Measurements from ENCODE around the gene TRRAP. TPM values are rescaled to one million over a fixed set of nuclear protein-coding genes. Genes with fewer than 3 reads are reported as not detected.
A peak's percentile ranks its signal among the peaks of the same experiment; 100 is the strongest.

TRRAP gene
- total and polyA plus RNA-seq, 2 of the 8 experiments (the other 6 are each of a cell fraction or from before 2014, with no cell fraction given) = 21.7 to 48.6 TPM

DNA sequence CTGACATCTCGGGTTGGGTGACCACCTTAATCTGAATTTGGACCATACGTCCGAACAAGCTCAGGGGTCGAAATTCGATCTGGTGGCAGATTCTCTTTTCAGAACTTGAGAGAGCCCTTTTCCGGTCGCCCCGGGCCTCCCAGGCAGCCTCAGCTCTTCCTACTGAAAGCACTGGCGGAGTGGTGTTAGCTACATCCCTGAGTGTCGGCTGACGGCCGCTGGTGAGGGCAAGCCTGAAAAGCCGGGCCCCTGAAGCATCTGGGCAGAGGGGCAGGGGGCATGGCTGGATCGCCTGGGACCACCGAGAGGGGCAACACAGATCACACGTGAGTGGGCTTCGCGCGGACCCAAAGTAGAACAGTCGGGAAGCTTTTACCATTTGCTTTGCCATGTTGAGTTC, 149.5 kb downstream of the TRRAP start:
- FAIRE-seq (no peak), DNase-seq (ENCODE audit: low read depth in 1 of 2, low spot score in 2 of 2) (no peak)
- POLR2A ChIA-PET (ENCODE audit: partially characterized antibody) = interaction anchor here (0.9 kb wide), 1 partner anchor 10 kb away, joined by 3 read pairs; no protein-coding TSS in a partner anchor
- H3K27me3 ChIP-seq (replicated peaks in 1 of 4; ENCODE audit: control insufficient read depth in 3 of 4, extremely low read depth in 1 of 4, insufficient read depth in 3 of 4, low read length in 3 of 4) = no peaks in the 10 kb centered on the region
- H3K56ac ChIP-seq (replicated peaks; ENCODE audit: insufficient read length, low read depth, low read length) = no peak overlapping the region
- H2AFZ ChIP-seq (ENCODE audit: low read length) = no peak overlapping the region
- H2BK20ac ChIP-seq (ENCODE audit: low read length) = no peak overlapping the region
- H2AK5ac ChIP-seq (ENCODE audit: low read depth, low read length) = no peak overlapping the region
- 0 out of 7 replicates have a peak, but pooled peaks cover 0 to 3% (median 0%) of the 10 kb centered on the region in 4 experiments for H3K4me1 ChIP-seq (replicated peaks in 1 of 4; ENCODE audit: control insufficient read depth in 3 of 4, insufficient read depth in 4 of 4, low read length in 3 of 4)
- H3K23ac ChIP-seq (ENCODE audit: insufficient read length) = no peak overlapping the region
- H4K8ac ChIP-seq (ENCODE audit: extremely low read depth, insufficient read depth, low read length) = no peak overlapping the region
- WGBS, 2 experiments (ENCODE audit: extremely low coverage in 1 of 2, insufficient coverage in 1 of 2, insufficient read length in 1 of 2, insufficient replicate concordance in 2 of 2, low coverage in 1 of 2, low lambda C conversion rate in 2 of 2, missing lambda C conversion rate in 1 of 2) = 95% methylated on average over 20 of the region's 20 CpGs; no CpG with 5 or more reads in 1 of the 2 experiments
- H3K36me3 ChIP-seq (ENCODE audit: control insufficient read depth in 2 of 4, insufficient read depth in 4 of 4, low read length in 3 of 4) = peaks cover 20 to 47% (median 30%) of the 10 kb centered on the region in 4 experiments
- no peaks in the 10 kb centered on the region; the same call in 1 of the 2 replicates for H3K79me1 ChIP-seq (ENCODE audit: low read depth, low read length)
- no peak overlapping the region for H3K27ac ChIP-seq (ENCODE audit: low read depth, low read length)
- H2BK15ac ChIP-seq (ENCODE audit: low read length) = no peak overlapping the region
- H2BK12ac ChIP-seq (ENCODE audit: low read depth, low read length) = no peak overlapping the region
- no peak overlapping the region for H3K18ac ChIP-seq (ENCODE audit: extremely low read depth, low read length)
- H4K91ac ChIP-seq (replicated peaks; ENCODE audit: insufficient read length, low read length) = no peak overlapping the region
- H4K5ac ChIP-seq (ENCODE audit: insufficient read length, low read depth, low read length) = no peak overlapping the region
- no peak overlapping the region; the same call in 1 of the 2 replicates for H2BK5ac ChIP-seq (ENCODE audit: low read depth, low read length)
- no peaks in the 10 kb centered on the region for H3K23me2 ChIP-seq (ENCODE audit: low read depth, low read length)
- peaks cover 0 to 3% of the 10 kb centered on the region in 2 experiments for H4K20me1 ChIP-seq (replicated peaks in 1 of 2; ENCODE audit: control insufficient read depth in 1 of 2, insufficient read depth in 2 of 2, low read length in 2 of 2)
- H3K79me2 ChIP-seq (ENCODE audit: control insufficient read depth in 1 of 2, insufficient read depth in 2 of 2, low read length in 2 of 2) = no peaks in the 10 kb centered on the region
- no peak overlapping the region for H3K4me3 ChIP-seq (ENCODE audit: extremely low read depth in 1 of 4, insufficient read depth in 2 of 4, low read depth in 3 of 4, low read length in 4 of 4)
- H2BK120ac ChIP-seq (replicated peaks; ENCODE audit: low read depth, low read length) = no peak overlapping the region
- H3K4ac ChIP-seq (replicated peaks; ENCODE audit: insufficient read length, low read depth, low read length) = no peak overlapping the region
- H3K9me3 ChIP-seq (ENCODE audit: insufficient read depth in 2 of 2, low read depth in 1 of 2, low read length in 1 of 2) = no peaks in the 10 kb centered on the region
- CTCF ChIA-PET (ENCODE audit: partially characterized antibody) = interaction anchor here (0.6 to 2.2 kb wide), 3 partner anchors 9 to 1589 kb away, joined by 3 to 12 read pairs (median 4); no protein-coding TSS in a partner anchor
- H3K14ac ChIP-seq (ENCODE audit: insufficient read length) = no peak overlapping the region
- 0 out of 7 replicates have a peak overlapping the region, but pooled peaks of 1 of the 4 experiments have one; percentile 9 for H3K9ac ChIP-seq (replicated peaks in 1 of 4; ENCODE audit: extremely low read depth in 1 of 4, low read depth in 3 of 4, low read length in 3 of 4)
- H3K4me2 ChIP-seq (ENCODE audit: insufficient read depth in 1 of 2, low read depth in 2 of 2, low read length in 2 of 2) = no peak overlapping the region
- no peak for TF ChIP-seq SIX5 (IDR thresholded peaks at IDR 0.05; ENCODE audit: low read depth, low read length)
- no peak for TF ChIP-seq NANOG (IDR thresholded peaks at IDR 0.05; ENCODE audit: insufficient read depth, low read depth, low read length, poor library complexity, severe bottlenecking)
- TF ChIP-seq BRCA1 (IDR thresholded peaks at IDR 0.05; ENCODE audit: low read depth, low read length) = no peak
- TF ChIP-seq SIRT6 (IDR thresholded peaks at IDR 0.05; ENCODE audit: low read length) = no peak
- TF ChIP-seq SIN3A (conservative IDR thresholded peaks at IDR 0.05 in 1 of 2, IDR thresholded peaks at IDR 0.05 in 1 of 2; ENCODE audit: low read depth in 1 of 2, low read length in 2 of 2) = no peak
- TF ChIP-seq BCL11A (IDR thresholded peaks at IDR 0.05; ENCODE audit: low read depth in 2 of 2, low read length in 2 of 2) = no peak
- TF ChIP-seq TAF7 (optimal IDR thresholded peaks at IDR 0.05; ENCODE audit: borderline replicate concordance, low read depth, low read length) = no peak
- no peak for TF ChIP-seq SP2 (IDR thresholded peaks at IDR 0.05; ENCODE audit: low read length)
- TF ChIP-seq CEBPB (IDR thresholded peaks at IDR 0.05; ENCODE audit: low read depth, low read length) = no peak
- TF ChIP-seq TCF12 (IDR thresholded peaks at IDR 0.05; ENCODE audit: low read depth, low read length) = no peak
- no peak for TF ChIP-seq MAFK (IDR thresholded peaks at IDR 0.05; ENCODE audit: low read depth, low read length)
- no peak for TF ChIP-seq TEAD4 (IDR thresholded peaks at IDR 0.05; ENCODE audit: low read depth, low read length)
- TF ChIP-seq NRF1 (IDR thresholded peaks at IDR 0.05; ENCODE audit: low read depth, low read length) = no peak
- TF ChIP-seq PHF8 (conservative IDR thresholded peaks at IDR 0.05; ENCODE audit: low read depth, low read length) = no peak

Data from H1 (cell line).